T-cell (primary cell): Measurements from ENCODE around the gene KIAA0513. TPM values are rescaled to one million over a fixed set of nuclear protein-coding genes. Genes with fewer than 3 reads are reported as not detected.

Source experiments
- ATAC-seq, 4 experiments: fragments of 200-7000 bp in 3 of 4; fragments of 150-1000 bp in 1 of 4; cut with Tn5 transposase; replicated peaks in 1 of 4; 1 replicate in 3 of 4; 2 replicates in 1 of 4; pipeline ENCODE4 v1.10.0; 2021; ENCODE audit warnings: moderate library complexity in 3 of 4, mild to moderate bottlenecking in 2 of 4, moderate number of reproducible peaks in 1 of 4
- CTCF ChIA-PET, 2 donors: fragments of 300-600 bp; sonication (Branson Sonifier 250); formaldehyde crosslinking; loops; one replicate each; lab custom pipeline; 2022; ENCODE audit warnings: antibody characterized with exemption in 2 of 2; lab: Charles Lee
- POLR2A ChIA-PET, 2 donors: fragments of 300-600 bp; sonication (Branson Sonifier 250); formaldehyde crosslinking; loops; one replicate each; lab custom pipeline; 2022; ENCODE audit warnings: antibody characterized with exemption in 2 of 2; lab: Charles Lee
- DNase-seq, 35 experiments: peaks; one replicate each; pipeline versions ENCODE4 v3.0.0 to v3.0.0-alpha.2; 2013 to 2023
- H3K27ac ChIP-seq: one replicate; pipeline ENCODE4 v1.5.1; 2013; ENCODE audit warnings: low read length
- H3K27me3 ChIP-seq, 2 experiments: replicated peaks in 1 of 2; 1 replicate in 1 of 2; 2 replicates in 1 of 2; pipeline versions ENCODE4 v1.6.1 to v1.7.0; 2013; ENCODE audit warnings: low read length in 1 of 2, mixed read lengths in 1 of 2; ENCODE audit not compliant: control insufficient read depth in 2 of 2, insufficient read depth in 2 of 2; ENCODE audit errors: extremely low read depth in 1 of 2
- H3K36me3 ChIP-seq, 2 donors: 1 replicate in 1 of 2; 2 replicates in 1 of 2; pipeline versions ENCODE4 v1.6.1 to v1.7.0; 2013; ENCODE audit warnings: low read length in 1 of 2; ENCODE audit not compliant: control insufficient read depth in 2 of 2, insufficient read depth in 1 of 2; ENCODE audit errors: extremely low read depth in 1 of 2
- H3K4me1 ChIP-seq, 2 experiments: 1 replicate in 1 of 2; 2 replicates in 1 of 2; pipeline versions ENCODE4 v1.6.1 to v1.7.0; 2013; ENCODE audit warnings: low read length in 2 of 2, mixed read lengths in 1 of 2; ENCODE audit not compliant: insufficient read depth in 2 of 2, control insufficient read depth in 1 of 2; ENCODE audit errors: extremely low read depth in 1 of 2
- H3K4me3 ChIP-seq, 2 donors: 1 replicate in 1 of 2; 2 replicates in 1 of 2; pipeline versions ENCODE4 v1.5.1 to v1.7.0; 2013; ENCODE audit warnings: mild to moderate bottlenecking in 2 of 2, low read length in 1 of 2, moderate library complexity in 1 of 2; ENCODE audit not compliant: control insufficient read depth in 1 of 2; ENCODE audit errors: extremely low read depth in 1 of 2
- H3K9me3 ChIP-seq: 2 replicates; pipeline ENCODE4 v1.7.0; 2013
- H3K27ac Mint-ChIP-seq, 2 donors: one replicate each; pipeline ENCODE4 v1.8.0; 2020 to 2021; ENCODE audit warnings: mild to moderate bottlenecking in 2 of 2, mixed read lengths in 2 of 2
- H3K27me3 Mint-ChIP-seq, 2 donors: one replicate each; pipeline ENCODE4 v1.8.0; 2021 to 2022; ENCODE audit warnings: mixed read lengths in 2 of 2
- H3K36me3 Mint-ChIP-seq: one replicate; pipeline ENCODE4 v1.8.0; 2021; ENCODE audit warnings: mixed read lengths
- H3K4me1 Mint-ChIP-seq, 3 donors: one replicate each; pipeline ENCODE4 v1.8.0; 2020 to 2022; ENCODE audit warnings: mixed read lengths in 3 of 3, mild to moderate bottlenecking in 1 of 3
- H3K4me3 Mint-ChIP-seq, 3 donors: one replicate each; pipeline ENCODE4 v1.8.0; 2020 to 2022; ENCODE audit warnings: mild to moderate bottlenecking in 3 of 3, mixed read lengths in 3 of 3, moderate library complexity in 3 of 3
- H3K9me3 Mint-ChIP-seq, 3 donors: one replicate each; pipeline ENCODE4 v1.8.0; 2020 to 2022; ENCODE audit warnings: mixed read lengths in 3 of 3
- WGBS: methylation state at CpG from one replicate; pipeline ENCODE4 v1.1.5; 2013; ENCODE audit warnings: missing lambda C conversion rate; ENCODE audit not compliant: insufficient coverage; 5-methylcytosine and 5-hydroxymethylcytosine counted together
- total RNA-seq, 35 experiments: library from RNA in 6 of 35; stranded (reverse) in 6 of 35; fragments of 120-200 nt in 1 of 35; gene quantifications; one replicate each; pipeline versions ENCODE4 v1.2.1 to v1.2.4 and lab custom pipeline; 2013 to 2026

The KIAA0513 gene
- total RNA-seq, 5 donors from 2014 or later (not counting 1 experiment from before 2014, with no cell fraction given): 9.2 to 19.7 (median 17.2) TPM

- 81% methylated on average over 7 of the region's 7 CpGs for WGBS
- peak overlapping the region in 1 of 2 donors; percentile 50 for H3K27ac Mint-ChIP-seq
- ChIA-PET CTCF (interaction anchor here in 1 of 2 donors (0.6 kb wide), 1 partner anchor 413 kb away, joined by 3 read pairs; no protein-coding TSS in a partner anchor), POLR2A (no interaction called here)
- no peaks in the 10 kb centered on the region for H3K27me3 ChIP-seq
- no peaks in the 10 kb centered on the region for H3K9me3 Mint-ChIP-seq
- peaks cover 0 to 1% (median 0%) of the 10 kb centered on the region in 3 donors for H3K4me1 Mint-ChIP-seq
- ATAC-seq (no peak), DNase-seq (no peak)
- H3K36me3 ChIP-seq: peaks cover 7 to 13% of the 10 kb centered on the region in 2 donors
- no peak overlapping the region for H3K27ac ChIP-seq
- no peaks in the 10 kb centered on the region for H3K9me3 ChIP-seq
- H3K4me3 ChIP-seq: no peak overlapping the region
- peaks cover 16% of the 10 kb centered on the region for H3K36me3 Mint-ChIP-seq
- no peak overlapping the region for H3K4me3 Mint-ChIP-seq
- no peaks in the 10 kb centered on the region for H3K27me3 Mint-ChIP-seq
- H3K4me1 ChIP-seq: no peaks in the 10 kb centered on the region
These were observed 9.4 kb downstream of the KIAA0513 start for GRCh38 chr16:85037050-85037410.

- Mint-ChIP-seq H3K4me1 (peaks cover 0 to 1% (median 0%) of the 10 kb centered on the region in 3 donors), H3K27me3 (no peaks in the 10 kb centered on the region), H3K4me3 (no peak overlapping the region), H3K9me3 (no peaks in the 10 kb centered on the region), H3K36me3 (peaks cover 11% of the 10 kb centered on the region), H3K27ac (no peak overlapping the region)
- ChIA-PET POLR2A (no interaction called here), CTCF (no interaction called here)
- Histone ChIP-seq H3K4me3 (no peak overlapping the region), H3K9me3 (no peaks in the 10 kb centered on the region), H3K4me1 (no peaks in the 10 kb centered on the region), H3K27me3 (no peaks in the 10 kb centered on the region), H3K27ac (no peak overlapping the region), H3K36me3 (peaks cover 4 to 13% of the 10 kb centered on the region in 2 donors)
- DNase-seq: no peak
- 76% methylated on average over 4 of the region's 5 CpGs for WGBS
- ATAC-seq: no peak
These were observed 10.1 kb downstream of the KIAA0513 start for GRCh38 chr16:85037721-85038120.

GRCh38 chr16:85040685-85041084, 13.1 kb downstream of the KIAA0513 start:
- H3K27me3 Mint-ChIP-seq: no peaks in the 10 kb centered on the region
- CTCF ChIA-PET: no interaction called here
- ATAC-seq: no peak

GRCh38 chr16:85041219-85042166, 13.9 kb downstream of the KIAA0513 start:
- ATAC-seq: no peak
- H3K27ac ChIP-seq: no peak overlapping the region
- H3K4me1 ChIP-seq: peaks cover 0 to 10% of the 10 kb centered on the region in 2 experiments
- no peak for DNase-seq
- peak overlapping the region in 1 of 2 donors; percentile 22 for H3K27ac Mint-ChIP-seq
- H3K9me3 Mint-ChIP-seq: no peaks in the 10 kb centered on the region
- no peak overlapping the region for H3K4me3 ChIP-seq
- ChIA-PET POLR2A (no interaction called here), CTCF (no interaction called here)
- no peaks in the 10 kb centered on the region for H3K9me3 ChIP-seq
- no peaks in the 10 kb centered on the region for H3K27me3 ChIP-seq
- H3K27me3 Mint-ChIP-seq: no peaks in the 10 kb centered on the region
- H3K36me3 Mint-ChIP-seq: peaks cover 17% of the 10 kb centered on the region
- H3K4me1 Mint-ChIP-seq: peaks cover 5 to 8% (median 8%) of the 10 kb centered on the region in 3 donors
- WGBS: 90% methylated on average over 22 of the region's 27 CpGs
- peaks cover 2 to 8% of the 10 kb centered on the region in 2 donors for H3K36me3 ChIP-seq
- no peak overlapping the region for H3K4me3 Mint-ChIP-seq

More at GRCh38 chr16:85040685-85041084, 13.1 kb downstream of the KIAA0513 start:
- 93% methylated on average over 2 of the region's 6 CpGs for WGBS
- H3K4me1 ChIP-seq: peaks cover 0 to 2% of the 10 kb centered on the region in 2 experiments
- DNase-seq: no peak
- no peaks in the 10 kb centered on the region for H3K9me3 ChIP-seq
- H3K9me3 Mint-ChIP-seq: no peaks in the 10 kb centered on the region
- H3K4me3 ChIP-seq: no peak overlapping the region
- H3K4me3 Mint-ChIP-seq: no peak overlapping the region
- no peak overlapping the region for H3K27ac Mint-ChIP-seq
- H3K36me3 Mint-ChIP-seq: peaks cover 12% of the 10 kb centered on the region
- H3K4me1 Mint-ChIP-seq: peaks cover 0 to 1% (median under 1%) of the 10 kb centered on the region in 3 donors
- peaks cover 2 to 8% of the 10 kb centered on the region in 2 donors for H3K36me3 ChIP-seq
- H3K27me3 ChIP-seq: no peaks in the 10 kb centered on the region
- POLR2A ChIA-PET: no interaction called here
- no peak overlapping the region for H3K27ac ChIP-seq

GRCh38 chr16:85042167-85042526, 14.6 kb downstream of the KIAA0513 start:
- Mint-ChIP-seq H3K36me3 (peaks cover 14% of the 10 kb centered on the region), H3K27me3 (no peaks in the 10 kb centered on the region), H3K27ac (no peak overlapping the region), H3K9me3 (no peaks in the 10 kb centered on the region), H3K4me1 (peaks cover 12 to 14% (median 14%) of the 10 kb centered on the region in 3 donors), H3K4me3 (no peak overlapping the region)
- ChIA-PET CTCF (no interaction called here), POLR2A (no interaction called here)
- no CpG with 5 or more reads among the region's 6 CpGs for WGBS
- no peak overlapping the region for H3K27ac ChIP-seq
- peaks cover 3 to 14% of the 10 kb centered on the region in 2 experiments for H3K4me1 ChIP-seq
- no peaks in the 10 kb centered on the region for H3K27me3 ChIP-seq
- H3K4me3 ChIP-seq: no peak overlapping the region
- H3K36me3 ChIP-seq: peaks cover 2 to 6% of the 10 kb centered on the region in 2 donors
- DNase-seq: no peak
- no peaks in the 10 kb centered on the region for H3K9me3 ChIP-seq
- no peak for ATAC-seq

GRCh38 chr16:85042606-85043005, 15.0 kb downstream of the KIAA0513 start:
- H3K9me3 ChIP-seq: no peaks in the 10 kb centered on the region
- Mint-ChIP-seq H3K9me3 (no peaks in the 10 kb centered on the region), H3K4me3 (no peak overlapping the region), H3K36me3 (peaks cover 13% of the 10 kb centered on the region), H3K27ac (no peak overlapping the region), H3K27me3 (no peaks in the 10 kb centered on the region), H3K4me1 (peaks cover 17 to 18% (median 17%) of the 10 kb centered on the region in 3 donors)
- no peak overlapping the region for H3K27ac ChIP-seq
- no peak for ATAC-seq
- H3K4me1 ChIP-seq: peaks cover 5 to 19% of the 10 kb centered on the region in 2 experiments
- DNase-seq: no peak
- ChIA-PET POLR2A (no interaction called here), CTCF (no interaction called here)
- H3K36me3 ChIP-seq: peaks cover 2 to 8% of the 10 kb centered on the region in 2 donors
- H3K27me3 ChIP-seq: no peaks in the 10 kb centered on the region
- 100% methylated on average over 2 of the region's 6 CpGs for WGBS
- H3K4me3 ChIP-seq: no peak overlapping the region
